GM18517 (cell line): ENCODE data around the gene E2F1.
"Not testable (repeated sequence)": the region's sequence is repeated elsewhere in the genome, so short reads cannot be mapped to it uniquely, and the experiment has no call there.

Source experiments
- ATAC-seq: cut with Tn5 transposase; IDR thresholded peaks from one replicate; pipeline ENCODE4 v1.9.1; 2021; ENCODE audit warnings: mild to moderate bottlenecking, moderate library complexity; ENCODE audit not compliant: unreplicated experiment

The E2F1 gene

GRCh38 chr20:33659341-33660034, 26.7 kb downstream of the E2F1 start:
- ATAC-seq: no peak

DNA sequence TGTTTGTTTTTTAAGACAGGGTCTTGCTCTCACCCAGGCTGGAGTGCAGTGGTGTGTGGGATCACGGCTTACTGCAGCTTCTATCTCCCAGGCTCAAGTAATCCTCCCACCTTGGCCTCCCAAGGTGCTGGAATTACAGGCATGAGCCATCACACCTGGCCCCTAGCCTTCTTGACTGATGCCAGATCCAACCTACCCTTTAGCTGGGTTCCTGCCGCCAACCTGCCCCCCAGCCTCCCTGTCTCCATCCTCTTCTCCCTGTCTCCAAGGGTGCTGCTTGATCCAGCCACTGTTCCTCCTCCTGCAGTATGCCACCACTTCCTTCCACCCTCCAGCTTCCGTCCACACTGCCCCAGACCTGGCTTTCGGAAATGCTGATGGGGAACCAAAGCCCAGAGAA, 27.3 kb downstream of the E2F1 start:
- no peak for ATAC-seq

- ATAC-seq: no peak
Observed at GRCh38 chr20:33658510-33658909, 27.7 kb downstream of the E2F1 start.

DNA sequence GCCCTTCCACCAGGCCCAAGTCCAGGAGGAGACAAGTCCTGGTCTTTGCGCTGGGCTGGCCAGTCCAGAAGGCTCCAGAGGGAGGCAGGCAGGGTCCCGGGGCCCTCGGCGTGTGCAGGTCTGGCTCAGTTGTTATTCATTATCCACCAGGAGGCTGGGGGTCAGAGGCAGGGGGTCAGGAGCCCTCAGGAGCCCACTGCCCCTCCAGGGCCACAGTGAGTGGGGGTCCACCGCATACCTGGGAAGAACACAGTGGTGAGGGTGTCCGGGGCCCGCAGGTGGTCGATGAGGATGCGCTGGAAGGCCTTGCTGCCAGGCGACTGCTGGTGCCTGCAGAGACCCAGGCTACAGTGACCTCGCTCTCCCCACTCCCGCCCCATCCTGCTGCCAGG, 28.5 kb downstream of the E2F1 start:
- ATAC-seq: no peak

- ATAC-seq: no peak
Observed at GRCh38 chr20:33656783-33657703, 29.1 kb downstream of the E2F1 start.

- ATAC-seq: no peak
Observed at GRCh38 chr20:33656010-33656782, 30.0 kb downstream of the E2F1 start.

DNA sequence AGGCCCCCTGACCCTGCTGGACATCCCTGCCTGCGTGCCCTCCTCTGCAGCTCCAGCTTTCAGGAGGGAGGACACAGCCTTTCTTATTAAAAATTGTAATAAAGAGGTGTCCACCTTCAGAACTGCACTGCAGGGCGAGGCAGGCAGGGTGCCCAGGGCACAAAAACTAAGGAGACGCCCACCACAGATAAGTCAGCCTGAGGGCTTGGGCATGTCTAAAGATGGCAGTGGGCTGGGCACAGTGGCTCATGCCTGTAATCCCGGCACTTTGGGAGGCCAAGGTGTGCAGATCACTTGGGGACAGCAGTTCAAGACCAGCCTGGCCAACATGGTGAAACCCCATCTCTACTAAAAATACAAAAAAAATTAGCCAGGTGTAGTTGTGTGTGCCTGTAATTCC, 31.0 kb downstream of the E2F1 start:
- ATAC-seq: no peak

DNA sequence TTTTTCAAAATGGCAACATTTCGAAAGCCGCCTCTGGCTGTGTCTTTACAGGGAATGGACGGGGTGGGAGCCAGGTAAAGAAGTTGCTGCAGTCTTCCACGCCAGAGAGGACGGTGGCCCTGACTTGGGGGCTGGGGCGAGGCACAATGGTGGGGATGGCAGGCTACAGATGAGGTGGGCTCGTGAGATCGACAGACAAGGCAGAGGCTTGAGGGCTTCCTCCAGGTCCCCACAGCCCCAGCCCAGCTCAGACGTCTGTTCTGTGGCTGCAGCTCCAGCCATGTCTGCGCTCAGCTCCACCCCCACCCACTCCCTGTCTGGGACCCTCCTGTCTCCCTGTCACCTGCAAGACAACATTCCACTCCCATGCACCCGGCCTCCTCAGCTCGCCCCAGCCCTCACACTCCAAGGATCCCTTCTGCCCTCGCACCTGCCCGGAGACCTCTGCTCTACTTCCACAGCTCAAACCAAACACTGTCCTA, 31.5 kb downstream of the E2F1 start:
- no peak for ATAC-seq

- ATAC-seq: no peak
Observed at GRCh38 chr20:33653900-33654596, 32.1 kb downstream of the E2F1 start.

- ATAC-seq: no peak
Observed at GRCh38 chr20:33653218-33653899, 32.8 kb downstream of the E2F1 start.

DNA sequence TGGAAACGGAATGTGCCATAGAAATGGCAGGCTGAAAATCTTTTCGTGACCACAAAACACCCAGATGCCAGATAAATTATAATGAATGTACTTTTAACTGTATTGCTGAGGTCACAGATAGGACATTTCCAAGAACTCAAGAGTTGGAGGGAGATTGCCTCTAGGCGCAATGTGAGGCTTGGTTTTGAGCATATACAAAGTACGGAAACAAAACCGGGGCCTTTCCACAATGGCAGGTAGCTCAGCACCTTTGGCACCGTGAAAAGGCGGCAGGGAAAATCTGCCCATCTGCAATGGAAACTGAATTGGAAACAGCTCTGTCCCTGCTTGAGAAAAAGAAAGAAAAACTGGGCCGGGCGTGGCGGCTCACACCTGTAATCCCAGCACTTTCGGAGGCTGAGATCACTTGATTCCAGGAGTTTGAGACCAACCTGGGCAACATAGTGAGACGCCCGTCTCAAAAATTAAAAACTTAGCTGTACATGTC, 34.6 kb downstream of the E2F1 start:
- ATAC-seq: no peak

- no peak for ATAC-seq
Observed at GRCh38 chr20:33650753-33651561, 35.2 kb downstream of the E2F1 start.

GRCh38 chr20:33650111-33650752, 36.0 kb downstream of the E2F1 start:
- no peak for ATAC-seq

GRCh38 chr20:33649201-33649681, 36.9 kb downstream of the E2F1 start:
- no peak for ATAC-seq

DNA sequence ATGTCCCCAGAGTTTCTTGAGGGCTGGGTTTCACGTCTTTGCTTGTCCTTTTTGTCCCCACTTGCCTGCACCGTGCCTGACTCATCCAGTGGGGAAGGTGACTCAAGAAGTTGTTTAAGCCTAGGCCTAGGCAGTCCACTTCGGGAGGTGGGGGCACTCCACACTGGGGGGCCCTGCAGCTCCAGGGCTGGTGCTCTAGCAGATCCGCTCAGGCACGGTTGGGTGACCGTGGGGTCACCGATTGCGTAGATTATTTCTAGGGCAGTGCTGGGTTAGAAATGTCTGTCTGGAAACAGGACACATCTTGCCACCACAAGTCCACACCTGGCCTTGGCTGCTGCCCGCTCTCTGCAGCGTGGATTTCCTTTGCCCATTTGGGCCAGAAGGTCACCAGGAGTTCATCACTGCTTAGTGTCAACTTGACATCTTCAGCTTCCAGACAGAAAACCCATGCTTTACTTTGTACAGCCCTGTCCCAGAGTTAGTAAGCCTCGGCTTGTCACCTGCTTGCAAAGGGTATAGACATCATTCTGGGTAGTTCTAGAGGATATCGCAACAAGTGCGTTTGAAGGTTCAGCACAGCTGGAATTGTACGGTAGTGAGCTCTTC, 37.7 kb downstream of the E2F1 start:
- no peak for ATAC-seq

- no peak for ATAC-seq
Observed at GRCh38 chr20:33647603-33648395, 38.4 kb downstream of the E2F1 start.

GRCh38 chr20:33646959-33647602, 39.1 kb downstream of the E2F1 start:
- not testable (repeated sequence) for ATAC-seq
